OCI-LY7 (cell line): ENCODE results near the gene CETP. TPM values are rescaled to one million over a fixed set of nuclear protein-coding genes. Genes with fewer than 3 reads are reported as not detected.

Source experiments
- BruUV-seq: library from RNA; stranded (reverse); fragments of 400-500 nt; replicated peaks from 2 replicates; lab custom pipeline; 2021; lab: Mats Ljungman, UMichigan
- CTCF ChIA-PET: fragments of 300-600 bp; sonication (Branson Sonifier 250); formaldehyde crosslinking; loops from one replicate; lab custom pipeline; 2022; ENCODE audit warnings: antibody characterized with exemption; ENCODE audit not compliant: unreplicated experiment; lab: Charles Lee
- POLR2A ChIA-PET: fragments of 300-600 bp; sonication (Branson Sonifier 250); formaldehyde crosslinking; loops from one replicate; lab custom pipeline; 2022; ENCODE audit warnings: antibody characterized with exemption; lab: Charles Lee
- DNase-seq: peaks from one replicate; pipeline ENCODE4 v3.0.0-alpha.2; 2015; ENCODE audit warnings: low spot score
- H2AFZ ChIP-seq: fragments of 200-600 bp; sonication (generic), shearing (Covaris generic); 2 replicates; pipeline ENCODE4 v1.6.1; 2014; ENCODE audit warnings: mild to moderate bottlenecking, antibody characterized with exemption, low read length, moderate library complexity
- H3K27ac ChIP-seq: fragments of 200-600 bp; sonication (generic); 2 replicates; pipeline ENCODE4 v1.5.1; 2014; ENCODE audit warnings: mixed run types, low read depth, mild to moderate bottlenecking, moderate library complexity, low read length, inconsistent platforms; ENCODE audit not compliant: poor library complexity, severe bottlenecking
- H3K36me3 ChIP-seq: fragments of 200-600 bp; sonication (generic); 2 replicates; pipeline ENCODE4 v1.6.1; 2014; ENCODE audit warnings: mild to moderate bottlenecking, antibody characterized with exemption, low read length, moderate library complexity, mixed read lengths; ENCODE audit not compliant: insufficient read depth
- H3K4me1 ChIP-seq: fragments of 200-600 bp; sonication (generic); 2 replicates; pipeline ENCODE4 v1.5.1; 2014; ENCODE audit warnings: mild to moderate bottlenecking, low read length; ENCODE audit not compliant: insufficient read depth, poor library complexity, severe bottlenecking
- H3K4me2 ChIP-seq: fragments of 200-600 bp; sonication (generic); 2 replicates; pipeline ENCODE4 v1.6.1; 2014; ENCODE audit warnings: mild to moderate bottlenecking, low read length
- H3K4me3 ChIP-seq: fragments of 200-600 bp; sonication (generic); 2 replicates; pipeline ENCODE4 v1.5.1; 2014; ENCODE audit warnings: mild to moderate bottlenecking, low read depth, low read length; ENCODE audit not compliant: poor library complexity, severe bottlenecking
- H3K79me2 ChIP-seq: fragments of 200-600 bp; sonication (generic); 2 replicates; pipeline ENCODE4 v1.6.1; 2016; ENCODE audit warnings: low read depth, mild to moderate bottlenecking, low read length, moderate library complexity, mixed read lengths; ENCODE audit not compliant: insufficient read depth
- H3K9me2 ChIP-seq: fragments of 200-600 bp; sonication (generic); 2 replicates; pipeline ENCODE4 v1.6.1; 2016; ENCODE audit warnings: mild to moderate bottlenecking, low read length, mixed read lengths; ENCODE audit not compliant: insufficient read depth
- H3K9me3 ChIP-seq: fragments of 200-600 bp; sonication (generic); 2 replicates; pipeline ENCODE4 v1.6.1; 2014; ENCODE audit warnings: mild to moderate bottlenecking, mixed run types, low read length, mixed read lengths
- H4K20me1 ChIP-seq: fragments of 200-600 bp; sonication (generic); 2 replicates; pipeline ENCODE4 v1.6.1; 2014; ENCODE audit warnings: mild to moderate bottlenecking, antibody characterized with exemption, low read length, moderate library complexity, mixed read lengths; ENCODE audit not compliant: insufficient read depth
- CTCF ChIP-seq: fragments of 200-600 bp; sonication (generic); conservative IDR thresholded peaks from 2 replicates; pipeline ENCODE4 v1.5.1; 2014; ENCODE audit warnings: mild to moderate bottlenecking, antibody characterized with exemption, low read length, moderate library complexity, mixed read lengths
- EZH2phosphoT487 ChIP-seq: fragments of 200-600 bp; sonication (generic); IDR thresholded peaks from 2 replicates; pipeline ENCODE4 v1.6.1; 2018; ENCODE audit warnings: low read depth, borderline replicate concordance, mild to moderate bottlenecking, mixed run types, antibody characterized with exemption, low read length, moderate library complexity, mixed read lengths
- intact Hi-C: fragments of 100-400 bp; cut with micrococcal nuclease; formaldehyde crosslinking; loops from one replicate; pipeline ENCODE4 v1.10.0; 2022; ENCODE audit not compliant: unreplicated experiment
- total RNA-seq, 2 experiments: library from RNA; depleted of rRNA in 1 of 2; stranded (reverse); fragments of >200 nt in 1 of 2; shearing (Covaris generic) in 1 of 2; gene quantifications; 2 replicates each; pipeline ENCODE4 v1.2.3, GENCODE V29; 2014 to 2022

The CETP gene
- total RNA-seq, 2 experiments from 2014 or later: 0.54 to 0.65 TPM

GRCh38 chr16:56977823-56978430, 16.2 kb downstream of the CETP start:
- Histone ChIP-seq H4K20me1 (no peaks in the 10 kb centered on the region), H3K79me2 (no peaks in the 10 kb centered on the region), H3K4me3 (no peak overlapping the region), H3K4me2 (peak overlapping the region; percentile 44), H3K36me3 (peaks cover 7% of the 10 kb centered on the region; the same call in 1 of the 2 replicates), H2AFZ (0 out of 2 replicates have a peak overlapping the region, but pooled peaks have one; percentile 29), H3K9me3 (no peaks in the 10 kb centered on the region), H3K9me2 (no peaks in the 10 kb centered on the region), H3K4me1 (peaks cover 95% of the 10 kb centered on the region), H3K27ac (peak overlapping the region; percentile 80)
- no peak for TF ChIP-seq CTCF
- TF ChIP-seq EZH2phosphoT487: no peak
- intact Hi-C loops: no loop called here
- ChIA-PET POLR2A (interaction anchor here (0.6 to 2.7 kb wide), 13 partner anchors 8 to 108 kb away, joined by 3 to 22 read pairs (median 4); partner anchors contain the start of gene NLRC5), CTCF (interaction anchor here (0.9 to 1.4 kb wide), 2 partner anchors 10 to 64 kb away, joined by 3 to 4 read pairs; no protein-coding TSS in a partner anchor)
- no peak for DNase-seq
- no TSS peak for BruUV-seq

- Histone ChIP-seq H3K4me1 (peaks cover 95% of the 10 kb centered on the region), H3K27ac (peak overlapping the region; percentile 80), H3K9me3 (no peaks in the 10 kb centered on the region), H3K9me2 (no peaks in the 10 kb centered on the region), H3K4me2 (no peak overlapping the region), H3K79me2 (no peaks in the 10 kb centered on the region), H3K36me3 (peaks cover 19% of the 10 kb centered on the region; the same call in 1 of the 2 replicates), H4K20me1 (no peaks in the 10 kb centered on the region), H2AFZ (no peak overlapping the region), H3K4me3 (no peak overlapping the region)
- ChIA-PET POLR2A (interaction anchor here (1.2 kb wide), 1 partner anchor 61 kb away, joined by 4 read pairs; no protein-coding TSS in a partner anchor), CTCF (no interaction called here)
- TSS peak; percentile 65 for BruUV-seq
- intact Hi-C loops: no loop called here
- no peak for DNase-seq
- TF ChIP-seq EZH2phosphoT487 (no peak), CTCF (no peak)
Measured at GRCh38 chr16:56980201-56980535, 18.4 kb downstream of the CETP start.
